GM23248 (cell line): ENCODE measurements around the gene IL17RE. TPM values are rescaled to one million over a fixed set of nuclear protein-coding genes. Genes with fewer than 3 reads are reported as not detected.

Source experiments
- DNase-seq: peaks from one replicate; pipeline ENCODE4 v3.0.0-alpha.2; 2015
- H2AFZ ChIP-seq: fragments of 200-600 bp; sonication (generic); 2 replicates; pipeline ENCODE4 v1.6.1; 2016; ENCODE audit warnings: antibody characterized with exemption
- H3F3A ChIP-seq: fragments of 200-600 bp; sonication (generic); 2 replicates; pipeline ENCODE4 v1.6.1; 2016; ENCODE audit warnings: mild to moderate bottlenecking, antibody characterized with exemption, mixed run types; ENCODE audit not compliant: insufficient read depth
- H3K27ac ChIP-seq: fragments of 200-600 bp; sonication (generic); 2 replicates; pipeline ENCODE4 v1.5.1; 2016; ENCODE audit warnings: mild to moderate bottlenecking
- H3K27me3 ChIP-seq: fragments of 200-600 bp; sonication (generic); replicated peaks from 2 replicates; pipeline ENCODE4 v1.6.1; 2016; ENCODE audit warnings: mild to moderate bottlenecking; ENCODE audit not compliant: insufficient read depth
- H3K36me3 ChIP-seq: fragments of 200-600 bp; sonication (generic); 2 replicates; pipeline ENCODE4 v1.6.1; 2016; ENCODE audit warnings: low read depth, mild to moderate bottlenecking
- H3K4me1 ChIP-seq: fragments of 200-600 bp; sonication (generic); 2 replicates; pipeline ENCODE4 v1.6.1; 2016; ENCODE audit warnings: mild to moderate bottlenecking; ENCODE audit not compliant: insufficient read depth
- H3K4me2 ChIP-seq: fragments of 200-600 bp; sonication (generic); one replicate; pipeline ENCODE4 v1.6.1; 2016; ENCODE audit warnings: mild to moderate bottlenecking; ENCODE audit not compliant: unreplicated experiment
- H3K4me3 ChIP-seq: fragments of 200-600 bp; sonication (generic); 2 replicates; pipeline ENCODE4 v1.5.1; 2016; ENCODE audit warnings: mild to moderate bottlenecking
- H3K79me2 ChIP-seq: fragments of 200-600 bp; sonication (generic); 2 replicates; pipeline ENCODE4 v1.6.1; 2016; ENCODE audit warnings: mild to moderate bottlenecking; ENCODE audit not compliant: insufficient read depth
- H3K9ac ChIP-seq: fragments of 200-600 bp; sonication (generic); 2 replicates; pipeline ENCODE4 v1.6.1; 2016; ENCODE audit warnings: mild to moderate bottlenecking
- H3K9me2 ChIP-seq: fragments of 200-600 bp; sonication (generic); 2 replicates; pipeline ENCODE4 v1.6.1; 2016; ENCODE audit warnings: mixed run types, mild to moderate bottlenecking, moderate library complexity; ENCODE audit not compliant: insufficient read depth
- H3K9me3 ChIP-seq: fragments of 200-600 bp; sonication (generic); one replicate; pipeline ENCODE4 v1.6.1; 2017; ENCODE audit warnings: low read depth
- H4K20me1 ChIP-seq: fragments of 200-600 bp; sonication (generic); 2 replicates; pipeline ENCODE4 v1.6.0; 2016; ENCODE audit not compliant: insufficient read depth
- EZH2 ChIP-seq: fragments of 200-600 bp; sonication (generic); IDR thresholded peaks from 2 replicates; pipeline ENCODE4 v1.6.1; 2018; ENCODE audit warnings: antibody characterized with exemption, mild to moderate bottlenecking; ENCODE audit not compliant: insufficient read depth, poor library complexity, severe bottlenecking
- EZH2phosphoT487 ChIP-seq: fragments of 200-600 bp; sonication (generic); IDR thresholded peaks from 2 replicates; pipeline ENCODE4 v1.6.1; 2018; ENCODE audit warnings: antibody characterized with exemption, moderate library complexity, mild to moderate bottlenecking, low read depth; ENCODE audit not compliant: insufficient read depth
- WGBS, 2 experiments: methylation state at CpG; one replicate each; pipeline ENCODE4 v1.1.6; 2015 to 2017; ENCODE audit warnings: low lambda C conversion rate in 2 of 2, low coverage in 1 of 2; ENCODE audit errors: missing lambda C conversion rate in 2 of 2; 5-methylcytosine and 5-hydroxymethylcytosine counted together
- in situ Hi-C: fragments of 300-500 bp; cut with MboI; formaldehyde crosslinking; loops from 2 replicates; pipeline ENCODE4 v1.15.0; 2020
- polyA plus RNA-seq: library from polyadenylated mRNA; unstranded; fragments of >200 nt; fragmentation: Nextera tagmentation; extraction: Ambion mirVana; gene quantifications from 2 replicates; pipeline ENCODE4 v1.2.1, GENCODE V29; 2016
- total RNA-seq: library from RNA; depleted of rRNA; stranded (reverse); fragments of >200 nt; shearing (Covaris generic); gene quantifications from 2 replicates; pipeline ENCODE4 v1.2.3, GENCODE V29; 2014

Gene IL17RE
- total and polyA plus RNA-seq, 2 experiments from 2014 or later, result 0.24 to 5.5 TPM

- Histone ChIP-seq H3F3A (peaks cover 6% of the 10 kb centered on the region; the same call in 1 of the 2 replicates), H3K36me3 (no peaks in the 10 kb centered on the region), H3K4me3 (peak within 1 kb of the TSS; percentile 77), H3K4me1 (peaks cover 13% of the 10 kb centered on the region), H3K27me3 (no peaks in the 10 kb centered on the region), H3K4me2 (peak within 1 kb of the TSS; percentile 87), H2AFZ (peak within 1 kb of the TSS; percentile 80), H4K20me1 (no peaks in the 10 kb centered on the region), H3K9me3 (no peaks in the 10 kb centered on the region), H3K79me2 (no peaks in the 10 kb centered on the region), H3K27ac (peak within 1 kb of the TSS; percentile 84), H3K9ac (peak within 1 kb of the TSS; percentile 81), H3K9me2 (no peaks in the 10 kb centered on the region)
- DNase-seq, result peak; percentile 95
- TF ChIP-seq EZH2phosphoT487, result no peak
- TF ChIP-seq EZH2, result no peak
- in situ Hi-C loops, result no loop called here
- WGBS, 2 experiments, result 5% methylated on average over 16 to 19 of the region's 19 CpGs
Measured at GRCh38 chr3:9916734-9917680, 14.4 kb downstream of the IL17RE start, which contains the start of gene IL17RC. Gene IL17RC (plus strand): TSS chr3:9917098. CDS start chr3:9917316, 218 bp downstream.

- no peaks in the 10 kb centered on the region for H3K9me3 ChIP-seq
- 73 to 90% methylated on average over 8 to 10 of the region's 10 CpGs for WGBS, 2 experiments
- in situ Hi-C loops, result no loop called here
- H3K79me2 ChIP-seq, result no peaks in the 10 kb centered on the region
- H3K27ac ChIP-seq, result no peak overlapping the region
- H3K27me3 ChIP-seq, result no peaks in the 10 kb centered on the region
- peak overlapping the region; percentile 81; the same call in 1 of the 2 replicates for H3K9ac ChIP-seq
- peak overlapping the region; percentile 77; the same call in 1 of the 2 replicates for H3K4me3 ChIP-seq
- peaks cover 6% of the 10 kb centered on the region for H3K4me1 ChIP-seq
- peak overlapping the region; percentile 87 for H3K4me2 ChIP-seq
- no peak for DNase-seq
- H2AFZ ChIP-seq, result no peak overlapping the region; the same call in 1 of the 2 replicates
- H3K9me2 ChIP-seq, result no peaks in the 10 kb centered on the region
- H3K36me3 ChIP-seq, result no peaks in the 10 kb centered on the region
- H3F3A ChIP-seq, result peaks cover 2% of the 10 kb centered on the region; the same call in 1 of the 2 replicates
- no peak for TF ChIP-seq EZH2
- TF ChIP-seq EZH2phosphoT487, result no peak
- H4K20me1 ChIP-seq, result no peaks in the 10 kb centered on the region
Measured at GRCh38 chr3:9917820-9918219, 15.2 kb downstream of the IL17RE start.

- no peak for DNase-seq
- Histone ChIP-seq H3F3A (no peaks in the 10 kb centered on the region), H3K9me2 (no peaks in the 10 kb centered on the region), H3K27me3 (no peaks in the 10 kb centered on the region), H3K36me3 (no peaks in the 10 kb centered on the region), H3K9me3 (no peaks in the 10 kb centered on the region), H3K27ac (no peak overlapping the region), H2AFZ (no peak overlapping the region), H3K4me3 (no peak overlapping the region), H3K4me1 (peaks cover 6% of the 10 kb centered on the region), H3K79me2 (no peaks in the 10 kb centered on the region), H4K20me1 (no peaks in the 10 kb centered on the region), H3K4me2 (peak overlapping the region; percentile 87), H3K9ac (no peak overlapping the region)
- in situ Hi-C loops, result no loop called here
- WGBS, 2 experiments, result 92 to 93% methylated on average over 8 of the region's 8 CpGs
- TF ChIP-seq EZH2phosphoT487 (no peak), EZH2 (no peak)
Measured at GRCh38 chr3:9918261-9919038, 15.8 kb downstream of the IL17RE start.

- Histone ChIP-seq H3F3A (no peaks in the 10 kb centered on the region), H3K27ac (no peak overlapping the region), H3K79me2 (no peaks in the 10 kb centered on the region), H3K9me2 (no peaks in the 10 kb centered on the region), H3K9me3 (no peaks in the 10 kb centered on the region), H4K20me1 (no peaks in the 10 kb centered on the region), H3K4me3 (no peak overlapping the region), H3K4me2 (no peak overlapping the region), H2AFZ (no peak overlapping the region), H3K27me3 (no peaks in the 10 kb centered on the region), H3K4me1 (no peaks in the 10 kb centered on the region), H3K9ac (no peak overlapping the region), H3K36me3 (no peaks in the 10 kb centered on the region; the same call in 1 of the 2 replicates)
- DNase-seq, result no peak
- 91 to 92% methylated on average over 20 to 23 of the region's 23 CpGs for WGBS, 2 experiments
- TF ChIP-seq EZH2phosphoT487, result no peak
- TF ChIP-seq EZH2, result no peak
- in situ Hi-C loops, result no loop called here
Measured at GRCh38 chr3:9928158-9928557, 25.5 kb downstream of the IL17RE start.
